Measurements from ENCODE around the gene TACC2.
"Not testable (repeated sequence)": the region's sequence is repeated elsewhere in the genome, so short reads cannot be mapped to it uniquely, and the experiment has no call there.

The TACC2 gene

DNA sequence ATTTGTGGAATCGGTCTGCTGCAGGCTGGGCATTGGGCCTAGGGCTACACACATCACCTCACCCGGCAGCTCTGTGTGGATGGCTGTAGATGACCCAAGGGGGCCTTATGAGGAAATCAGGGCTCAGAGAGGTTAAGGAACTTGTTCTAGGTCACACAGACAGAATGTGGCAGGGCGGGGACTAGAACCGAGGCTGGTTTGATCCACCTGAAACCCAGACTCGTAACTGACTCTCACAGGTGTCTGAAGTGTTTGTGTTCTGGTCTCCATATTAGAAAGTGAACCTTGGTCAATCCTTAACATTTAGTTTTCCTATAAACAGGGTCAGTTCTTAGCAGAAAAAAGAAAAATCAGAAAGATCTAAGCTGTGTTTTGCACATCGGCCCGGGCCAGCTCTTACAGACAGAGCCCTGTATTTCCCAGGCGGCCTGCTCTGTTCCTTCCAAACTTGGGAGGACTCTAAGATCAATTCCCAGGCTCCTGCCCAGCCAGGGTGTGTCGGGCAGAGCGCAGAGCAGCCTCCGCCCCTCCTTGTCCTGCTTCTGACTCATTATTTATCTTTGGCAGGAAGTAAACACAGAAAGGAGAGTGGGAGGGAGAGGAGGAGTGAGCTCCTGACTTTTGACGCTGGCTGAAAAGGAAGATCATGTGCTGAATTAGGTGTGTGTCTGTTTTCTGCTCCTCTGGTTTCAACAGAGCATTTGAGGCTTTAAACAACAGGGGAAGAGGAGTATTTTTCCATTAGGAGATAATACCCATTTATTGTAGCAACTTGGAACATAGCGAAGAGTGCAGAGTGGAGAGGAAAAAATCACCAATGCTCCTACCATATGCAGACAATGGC, 74.1 kb downstream of the TACC2 start:
- no peak for DNase-seq

DNA sequence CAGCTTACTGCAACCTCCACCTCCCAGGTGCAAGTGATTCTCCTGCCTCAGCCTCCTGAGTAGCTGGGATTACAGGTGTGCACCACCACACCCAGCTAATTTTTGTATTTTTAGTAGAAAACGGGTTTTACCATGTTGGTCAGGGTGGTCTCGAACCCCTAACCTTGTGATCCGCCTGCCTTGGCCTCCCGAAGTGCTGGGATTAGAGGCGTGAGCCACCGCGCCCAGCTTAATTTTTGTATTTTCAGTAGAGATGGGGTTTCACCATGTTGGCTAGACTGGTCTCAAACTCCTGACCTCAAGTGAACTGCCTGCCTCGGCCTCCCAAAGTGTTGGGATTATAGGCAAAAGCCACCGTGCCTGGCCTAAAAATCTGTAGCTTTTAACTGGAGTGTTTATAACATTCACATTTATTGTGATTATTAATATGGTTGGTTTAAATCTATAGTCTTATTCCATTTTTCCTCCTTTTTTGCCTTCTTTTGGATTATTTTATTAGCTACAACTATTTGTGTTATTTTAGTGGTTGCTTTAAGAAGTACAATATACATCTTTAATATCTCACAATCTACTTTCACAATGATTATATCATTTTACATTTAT, 77.5 kb downstream of the TACC2 start:
- DNase-seq = not testable (repeated sequence)

DNA sequence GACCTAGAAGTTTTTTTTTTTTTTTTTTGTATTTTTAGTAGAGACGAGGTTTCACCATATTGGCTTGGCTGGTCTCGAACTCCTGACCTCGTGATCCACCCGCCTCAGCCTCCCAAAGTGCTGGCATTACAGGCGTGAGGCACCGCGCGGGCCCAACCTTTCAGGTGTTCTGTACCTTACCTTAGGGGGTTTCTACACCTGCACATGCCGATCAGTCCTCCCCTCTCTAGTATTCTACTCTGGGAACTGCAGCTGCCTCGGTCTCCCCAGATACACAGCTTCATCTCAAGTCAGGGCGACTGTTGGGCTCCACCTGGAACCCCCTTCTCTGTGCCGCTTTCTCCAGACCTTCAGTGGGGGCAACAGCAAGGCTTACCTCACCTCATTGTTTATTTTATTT, 79.9 kb downstream of the TACC2 start:
- no peak for DNase-seq

DNA sequence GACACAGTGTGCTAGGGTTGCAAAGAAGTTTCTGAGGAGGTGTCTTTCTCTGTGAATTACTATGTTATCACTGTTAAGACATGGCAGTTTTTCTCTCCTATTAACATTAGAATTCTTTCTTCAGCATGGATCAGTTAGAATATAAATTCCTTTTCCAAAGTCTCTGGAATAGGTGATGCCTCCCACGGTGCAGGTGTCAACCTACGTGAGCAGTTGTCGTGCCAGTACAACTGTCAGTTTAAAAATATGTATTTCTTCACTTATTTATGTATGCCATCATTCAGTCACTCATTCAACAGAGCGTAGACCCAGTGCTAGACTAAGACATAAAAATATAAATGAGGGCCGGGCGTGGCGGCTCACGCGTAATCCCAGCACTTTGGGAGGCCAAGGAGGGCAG, 83.5 kb downstream of the TACC2 start:
- DNase-seq = no peak

DNA sequence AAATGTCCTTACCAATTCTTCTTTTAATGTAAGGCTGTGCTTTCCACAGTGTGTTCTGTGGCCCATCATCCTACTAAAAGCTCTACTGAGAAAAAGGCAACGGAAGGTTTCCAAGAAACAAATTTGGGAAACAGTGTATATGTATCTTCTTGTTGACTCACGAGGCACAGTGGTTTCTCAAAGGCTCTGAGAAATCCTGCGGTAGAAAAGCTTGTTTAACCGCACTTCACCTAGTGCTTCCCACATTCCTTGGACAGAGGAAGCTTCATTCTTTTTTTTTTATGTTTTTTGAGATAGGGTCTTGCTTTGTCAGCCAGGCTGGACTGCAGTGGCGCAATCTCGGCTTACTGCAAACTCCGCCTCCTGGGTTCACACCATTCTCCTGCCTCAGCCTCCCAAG, 84.5 kb downstream of the TACC2 start:
- DNase-seq = no peak

DNA sequence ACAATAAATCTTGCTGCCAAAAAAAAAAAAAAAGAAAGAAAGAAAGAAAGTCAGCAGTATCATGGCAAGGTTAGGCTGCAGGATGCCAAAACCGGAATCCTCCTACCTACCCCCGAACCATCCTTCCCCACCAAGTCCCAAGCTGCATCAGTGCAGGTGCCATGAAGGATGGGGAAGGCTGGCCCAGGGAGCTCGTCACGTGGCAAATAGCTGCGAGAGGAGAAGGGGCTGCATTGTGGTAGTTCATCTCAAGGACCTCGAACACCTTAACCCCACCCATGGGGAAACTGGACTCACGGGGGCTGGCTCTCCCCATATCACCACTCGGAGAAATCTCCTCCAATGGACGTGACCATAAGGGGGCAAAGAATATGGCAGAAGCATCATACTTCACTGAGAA, 86.2 kb downstream of the TACC2 start:
- no peak for DNase-seq

DNA sequence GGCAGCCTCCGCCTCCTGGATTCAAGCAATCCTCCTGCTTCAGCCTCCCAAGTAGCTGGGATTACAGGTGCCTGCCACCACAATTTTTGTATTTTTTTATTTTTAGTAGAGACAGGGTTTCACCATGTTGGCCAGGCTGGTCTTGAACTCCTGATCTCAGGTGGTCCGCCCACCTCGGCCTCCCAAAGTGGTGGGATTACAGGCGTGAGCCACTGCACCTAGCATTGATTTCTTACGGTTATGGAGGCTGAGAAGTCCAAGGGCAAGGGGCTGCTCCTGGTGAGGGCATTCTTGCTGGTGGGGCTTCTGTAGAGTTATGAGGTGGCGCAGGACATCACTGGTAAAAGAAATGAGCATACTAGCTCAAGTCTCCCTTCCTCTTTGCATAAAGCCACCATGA, 86.9 kb downstream of the TACC2 start:
- not testable (repeated sequence) for DNase-seq

DNA sequence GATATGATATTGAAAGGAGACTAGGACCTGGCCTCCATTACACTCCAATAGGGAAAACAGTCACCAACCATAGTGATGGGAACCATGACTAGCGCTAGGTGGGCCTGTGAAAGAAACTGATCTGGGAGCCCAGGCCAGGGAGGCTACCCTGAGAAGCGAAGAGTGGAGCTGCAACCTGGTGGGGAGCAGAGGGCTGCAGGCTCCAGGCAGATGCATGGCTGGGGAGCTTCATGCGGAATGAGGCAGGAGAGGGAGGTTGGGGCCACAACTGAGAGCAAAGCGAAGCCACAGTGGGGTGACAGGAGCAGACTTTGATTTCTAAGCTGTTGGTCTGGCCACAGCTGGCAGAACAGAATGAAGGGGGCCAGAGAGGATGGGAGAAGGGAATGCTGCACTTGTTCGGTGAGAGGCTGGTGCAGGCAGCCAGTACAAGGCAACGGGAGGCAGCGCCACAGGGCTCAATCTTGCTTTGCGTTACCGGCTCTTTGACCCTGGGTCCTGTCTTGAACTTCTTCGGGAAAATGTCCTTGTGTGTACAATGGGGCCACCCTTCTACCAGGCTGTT, 88.4 kb downstream of the TACC2 start:
- DNase-seq = no peak

DNA sequence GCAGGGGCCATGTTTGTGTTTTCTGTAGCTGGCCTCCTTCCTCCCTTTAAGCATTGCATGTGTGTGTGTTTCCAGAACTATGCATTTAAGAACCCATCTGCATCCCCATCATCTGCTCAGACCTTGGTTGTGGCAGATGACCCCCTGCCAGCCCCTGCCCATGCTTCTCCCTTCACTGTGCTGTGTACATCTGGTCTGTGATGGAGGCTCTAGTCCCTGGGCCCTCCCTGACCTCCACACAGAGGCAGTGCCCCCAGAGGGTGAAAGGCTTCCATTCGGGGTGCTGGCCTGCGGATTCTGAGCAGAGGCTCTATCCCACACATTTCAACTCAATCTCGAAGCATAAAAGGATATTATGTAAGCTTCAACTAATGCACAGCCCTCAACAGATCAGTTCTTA, 89.4 kb downstream of the TACC2 start:
- DNase-seq = no peak

DNA sequence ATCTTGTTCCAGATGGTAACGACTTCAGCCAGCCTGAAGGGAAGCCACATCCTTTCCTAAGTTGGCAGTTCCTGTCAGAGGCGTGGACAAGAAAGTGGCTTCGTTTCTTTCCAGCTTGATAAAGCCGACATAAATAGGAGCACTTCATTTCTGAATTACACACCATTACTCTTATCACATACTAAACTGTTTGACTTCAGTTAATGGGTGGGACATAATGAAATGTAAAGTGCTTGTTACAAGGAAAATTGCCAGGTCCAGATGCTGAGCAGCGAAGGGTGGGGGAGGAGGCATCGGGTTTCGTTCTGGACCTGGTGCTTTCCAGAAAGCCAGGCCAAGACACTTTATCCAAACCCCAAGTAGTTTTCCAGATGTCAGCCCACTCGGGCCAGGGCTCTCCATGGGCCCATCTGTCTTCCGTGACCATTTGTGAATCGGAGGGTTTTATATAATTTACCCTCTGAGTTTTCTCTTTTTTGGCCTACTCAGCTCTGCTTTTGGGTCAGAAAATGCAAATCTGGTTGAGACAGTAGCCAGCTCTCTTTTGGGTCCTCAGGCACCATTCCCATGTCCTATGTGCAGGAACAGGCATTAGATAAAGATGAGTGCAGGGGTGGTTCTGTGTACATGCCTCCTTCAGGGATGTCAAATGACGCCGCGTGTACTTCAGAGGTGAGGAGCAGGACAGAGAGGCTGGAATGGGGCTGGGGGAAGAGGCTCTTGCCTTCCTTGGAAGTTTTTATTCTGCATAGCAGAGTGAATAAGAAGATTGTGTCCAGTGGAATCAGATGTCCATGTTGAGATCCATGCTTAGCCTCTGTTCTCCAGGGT, 90.2 kb downstream of the TACC2 start:
- DNase-seq = no peak

DNA sequence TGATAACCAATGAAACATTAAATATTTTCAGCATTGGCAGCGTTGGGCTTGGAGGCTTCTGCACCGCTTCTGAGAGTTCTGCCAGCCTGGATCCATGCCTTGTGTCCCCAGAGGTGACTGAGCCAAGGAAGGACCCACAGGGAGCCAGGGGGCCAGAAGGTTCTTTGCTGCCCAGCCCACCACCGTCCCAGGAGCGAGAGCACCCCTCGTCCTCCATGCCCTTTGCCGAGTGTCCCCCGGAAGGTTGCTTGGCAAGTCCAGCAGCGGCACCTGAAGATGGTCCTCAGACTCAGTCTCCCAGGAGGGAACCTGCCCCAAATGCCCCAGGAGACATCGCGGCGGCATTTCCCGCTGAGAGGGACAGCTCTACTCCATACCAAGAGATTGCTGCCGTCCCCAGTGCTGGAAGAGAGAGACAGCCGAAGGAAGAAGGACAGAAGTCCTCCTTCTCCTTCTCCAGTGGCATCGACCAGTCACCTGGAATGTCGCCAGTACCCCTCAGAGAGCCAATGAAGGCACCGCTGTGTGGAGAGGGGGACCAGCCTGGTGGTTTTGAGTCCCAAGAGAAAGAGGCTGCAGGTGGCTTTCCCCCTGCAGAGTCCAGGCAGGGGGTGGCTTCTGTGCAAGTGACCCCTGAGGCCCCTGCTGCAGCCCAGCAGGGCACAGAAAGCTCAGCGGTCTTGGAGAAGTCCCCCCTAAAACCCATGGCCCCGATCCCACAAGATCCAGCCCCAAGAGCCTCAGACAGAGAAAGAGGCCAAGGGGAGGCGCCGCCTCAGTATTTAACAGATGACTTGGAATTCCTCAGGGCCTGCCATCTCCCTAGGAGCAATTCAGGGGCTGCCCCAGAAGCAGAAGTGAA, 93.9 kb downstream of the TACC2 start:
- DNase-seq = no peak

DNA sequence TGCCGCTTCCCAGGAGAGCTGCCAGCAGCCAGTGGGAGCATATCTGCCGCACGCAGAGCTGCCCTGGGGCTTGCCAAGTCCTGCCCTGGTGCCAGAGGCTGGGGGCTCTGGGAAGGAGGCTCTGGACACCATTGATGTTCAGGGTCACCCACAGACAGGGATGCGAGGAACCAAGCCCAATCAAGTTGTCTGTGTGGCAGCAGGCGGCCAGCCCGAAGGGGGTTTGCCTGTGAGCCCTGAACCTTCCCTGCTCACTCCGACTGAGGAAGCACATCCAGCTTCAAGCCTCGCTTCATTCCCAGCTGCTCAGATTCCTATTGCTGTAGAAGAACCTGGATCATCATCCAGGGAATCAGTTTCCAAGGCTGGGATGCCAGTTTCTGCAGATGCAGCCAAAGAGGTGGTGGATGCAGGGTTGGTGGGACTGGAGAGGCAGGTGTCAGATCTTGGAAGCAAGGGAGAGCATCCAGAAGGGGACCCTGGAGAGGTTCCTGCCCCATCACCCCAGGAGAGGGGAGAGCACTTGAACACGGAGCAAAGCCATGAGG, 94.6 kb downstream of the TACC2 start:
- DNase-seq = no peak

DNA sequence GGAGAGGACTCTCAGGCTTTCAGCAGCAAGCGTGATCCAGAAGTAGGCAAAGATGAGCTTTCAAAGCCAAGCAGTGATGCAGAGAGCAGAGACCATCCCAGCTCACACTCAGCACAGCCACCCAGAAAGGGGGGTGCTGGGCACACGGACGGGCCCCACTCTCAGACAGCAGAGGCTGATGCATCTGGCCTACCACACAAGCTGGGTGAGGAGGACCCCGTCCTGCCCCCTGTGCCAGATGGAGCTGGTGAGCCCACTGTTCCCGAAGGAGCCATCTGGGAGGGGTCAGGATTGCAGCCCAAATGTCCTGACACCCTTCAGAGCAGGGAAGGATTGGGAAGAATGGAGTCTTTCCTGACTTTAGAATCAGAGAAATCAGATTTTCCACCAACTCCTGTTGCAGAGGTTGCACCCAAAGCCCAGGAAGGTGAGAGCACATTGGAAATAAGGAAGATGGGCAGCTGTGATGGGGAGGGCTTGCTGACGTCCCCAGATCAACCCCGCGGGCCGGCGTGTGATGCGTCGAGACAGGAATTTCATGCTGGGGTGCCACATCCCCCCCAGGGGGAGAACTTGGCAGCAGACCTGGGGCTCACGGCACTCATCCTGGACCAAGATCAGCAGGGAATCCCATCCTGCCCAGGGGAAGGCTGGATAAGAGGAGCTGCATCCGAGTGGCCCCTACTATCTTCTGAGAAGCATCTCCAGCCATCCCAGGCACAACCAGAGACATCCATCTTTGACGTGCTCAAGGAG, 95.5 kb downstream of the TACC2 start:
- no peak for DNase-seq

DNA sequence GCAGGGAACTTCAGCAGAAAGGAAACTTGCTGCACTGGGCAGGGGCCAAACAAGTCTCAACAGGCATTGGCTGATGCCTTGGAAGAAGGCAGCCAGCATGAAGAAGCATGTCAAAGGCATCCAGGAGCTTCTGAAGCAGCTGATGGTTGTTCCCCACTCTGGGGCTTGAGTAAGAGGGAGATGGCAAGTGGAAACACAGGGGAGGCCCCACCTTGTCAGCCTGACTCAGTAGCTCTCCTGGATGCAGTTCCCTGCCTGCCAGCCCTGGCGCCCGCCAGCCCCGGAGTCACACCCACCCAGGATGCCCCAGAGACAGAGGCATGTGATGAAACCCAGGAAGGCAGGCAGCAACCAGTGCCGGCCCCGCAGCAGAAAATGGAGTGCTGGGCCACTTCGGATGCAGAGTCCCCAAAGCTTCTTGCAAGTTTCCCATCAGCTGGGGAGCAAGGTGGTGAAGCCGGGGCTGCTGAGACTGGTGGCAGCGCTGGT, 96.5 kb downstream of the TACC2 start:
- no peak for DNase-seq

DNA sequence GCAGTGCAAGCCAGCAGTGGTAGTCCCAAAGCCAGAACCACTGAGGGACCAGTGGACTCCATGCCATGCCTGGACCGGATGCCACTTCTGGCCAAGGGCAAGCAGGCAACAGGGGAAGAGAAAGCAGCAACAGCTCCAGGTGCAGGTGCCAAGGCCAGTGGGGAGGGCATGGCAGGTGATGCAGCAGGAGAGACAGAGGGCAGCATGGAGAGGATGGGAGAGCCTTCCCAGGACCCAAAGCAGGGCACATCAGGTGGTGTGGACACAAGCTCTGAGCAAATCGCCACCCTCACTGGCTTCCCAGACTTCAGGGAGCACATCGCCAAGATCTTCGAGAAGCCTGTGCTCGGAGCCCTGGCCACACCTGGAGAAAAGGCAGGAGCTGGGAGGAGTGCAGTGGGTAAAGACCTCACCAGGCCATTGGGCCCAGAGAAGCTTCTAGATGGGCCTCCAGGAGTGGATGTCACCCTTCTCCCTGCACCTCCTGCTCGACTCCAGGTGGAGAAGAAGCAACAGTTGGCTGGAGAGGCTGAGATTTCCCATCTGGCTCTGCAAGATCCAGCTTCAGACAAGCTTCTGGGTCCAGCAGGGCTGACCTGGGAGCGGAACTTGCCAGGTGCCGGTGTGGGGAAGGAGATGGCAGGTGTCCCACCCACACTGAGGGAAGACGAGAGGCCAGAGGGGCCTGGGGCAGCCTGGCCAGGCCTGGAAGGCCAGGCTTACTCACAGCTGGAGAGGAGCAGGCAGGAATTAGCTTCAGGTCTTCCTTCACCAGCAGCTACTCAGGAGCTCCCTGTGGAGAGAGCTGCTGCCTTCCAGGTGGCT, 97.7 kb downstream of the TACC2 start:
- no peak for DNase-seq

DNA sequence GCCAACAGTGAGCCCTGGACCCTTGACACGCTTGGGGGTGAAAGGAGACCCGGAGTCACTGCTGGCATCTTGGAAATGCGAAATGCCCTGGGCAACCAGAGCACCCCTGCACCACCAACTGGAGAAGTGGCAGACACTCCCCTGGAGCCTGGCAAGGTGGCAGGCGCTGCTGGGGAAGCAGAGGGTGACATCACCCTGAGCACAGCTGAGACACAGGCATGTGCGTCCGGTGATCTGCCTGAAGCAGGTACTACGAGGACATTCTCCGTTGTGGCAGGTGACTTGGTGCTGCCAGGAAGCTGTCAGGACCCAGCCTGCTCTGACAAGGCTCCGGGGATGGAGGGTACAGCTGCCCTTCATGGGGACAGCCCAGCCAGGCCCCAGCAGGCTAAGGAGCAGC, 98.5 kb downstream of the TACC2 start:
- DNase-seq = no peak

DNA sequence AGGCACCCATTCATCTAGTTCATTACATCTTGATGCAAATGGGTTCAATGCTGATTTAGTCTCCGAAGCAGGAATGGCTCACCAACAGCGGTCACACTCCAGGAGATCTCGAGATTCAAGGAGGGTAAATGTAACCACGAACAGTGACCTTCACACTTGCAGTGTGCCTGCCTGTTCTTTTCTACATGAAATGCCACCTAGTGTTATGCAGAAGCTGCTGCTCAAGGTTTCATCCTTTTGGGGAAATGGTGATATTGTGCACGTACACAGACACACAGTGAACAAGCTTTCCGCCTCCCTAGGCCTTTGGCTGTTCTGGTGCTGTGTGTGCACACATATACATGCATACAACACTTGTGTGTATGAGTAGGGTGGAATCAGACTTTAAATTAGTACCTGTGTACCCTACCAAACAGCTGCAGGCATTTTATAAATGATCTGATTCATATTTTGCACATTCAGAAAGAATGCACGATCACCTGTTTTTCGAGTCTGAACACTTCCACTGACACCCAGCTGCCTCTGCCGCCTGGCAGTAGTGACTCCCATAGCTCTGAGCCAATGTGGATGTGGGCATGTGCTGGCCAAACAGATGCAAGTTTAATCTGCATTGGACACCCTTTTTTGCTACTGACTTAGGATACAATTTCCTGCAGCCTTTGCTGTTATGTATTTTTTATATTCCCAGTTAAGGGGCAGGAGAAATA, 100.5 kb downstream of the TACC2 start:
- no peak for DNase-seq

DNA sequence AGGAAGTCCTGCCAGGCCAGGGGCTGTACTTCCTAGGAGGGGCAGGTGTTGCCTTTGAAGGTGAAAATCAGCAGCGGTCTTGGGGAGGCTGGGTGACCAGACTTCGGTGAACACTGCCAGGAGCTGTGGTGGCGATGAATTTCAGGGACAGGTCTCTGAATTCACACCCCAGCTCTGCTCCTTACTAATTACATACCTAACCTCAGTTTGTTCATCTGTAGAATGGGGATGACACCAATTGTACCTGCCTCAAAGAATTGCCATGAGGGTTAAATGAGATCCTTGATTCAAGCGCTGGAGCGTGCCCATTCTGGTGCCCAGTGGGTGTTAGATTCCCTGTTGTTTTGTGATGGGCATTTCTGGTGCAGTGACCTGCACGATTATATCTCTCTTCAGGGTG, 102.8 kb downstream of the TACC2 start:
- no peak for DNase-seq

DNA sequence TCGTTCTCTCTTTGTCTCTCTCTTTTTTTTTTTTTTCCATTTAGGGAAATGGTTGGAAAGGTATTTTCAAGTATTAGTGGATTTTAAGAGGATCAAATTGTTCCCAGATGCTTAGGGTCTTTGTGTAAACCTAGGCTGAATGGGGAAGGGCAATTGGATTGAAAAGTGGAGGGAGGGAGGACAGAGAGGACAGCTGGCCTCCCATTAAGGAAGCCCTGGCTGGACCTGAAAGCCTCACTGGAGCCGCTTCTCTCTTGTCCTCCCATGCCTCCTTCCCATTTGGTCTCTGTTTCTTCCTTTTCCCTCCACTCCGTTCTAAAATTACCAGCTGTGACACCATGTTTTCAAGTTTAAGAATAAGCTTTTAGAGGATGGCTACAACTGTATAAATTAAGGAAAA, 104.1 kb downstream of the TACC2 start:
- no peak for DNase-seq

DNA sequence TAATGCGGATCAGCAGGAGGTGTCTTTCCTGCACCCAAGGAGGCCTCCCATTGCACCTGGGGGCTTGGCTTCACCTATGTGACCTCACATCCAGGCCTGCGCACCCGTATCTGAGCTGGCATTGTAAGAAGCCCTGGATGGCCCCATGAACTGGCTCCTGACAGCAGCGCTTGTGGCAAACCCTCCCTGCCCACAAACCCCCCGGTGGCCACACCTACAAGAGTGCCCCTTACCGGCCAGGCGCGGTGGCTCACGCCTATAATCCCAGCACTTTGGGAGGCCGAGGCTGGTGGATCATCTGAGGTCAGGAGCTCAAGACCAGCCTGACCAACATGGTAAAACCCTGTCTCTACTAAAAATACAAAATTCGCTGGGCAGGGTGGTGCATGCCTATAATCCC, 107.2 kb downstream of the TACC2 start:
- DNase-seq = not testable (repeated sequence)

All from activated CD4-positive, CD25-positive, alpha-beta regulatory T cell treated with anti-CD3 and anti-CD28 coated beads, Interleukin-2, amount 50 U/mL, for 72 hours (primary cell).